GM18502 (cell line): Measurements from ENCODE around the gene MTERF4.

ENCODE experiments used
- ATAC-seq: cut with Tn5 transposase; IDR thresholded peaks from one replicate; pipeline ENCODE4 v1.9.1; 2021; ENCODE audit warnings: mild to moderate bottlenecking; ENCODE audit not compliant: unreplicated experiment, poor library complexity

The MTERF4 gene, protein sequence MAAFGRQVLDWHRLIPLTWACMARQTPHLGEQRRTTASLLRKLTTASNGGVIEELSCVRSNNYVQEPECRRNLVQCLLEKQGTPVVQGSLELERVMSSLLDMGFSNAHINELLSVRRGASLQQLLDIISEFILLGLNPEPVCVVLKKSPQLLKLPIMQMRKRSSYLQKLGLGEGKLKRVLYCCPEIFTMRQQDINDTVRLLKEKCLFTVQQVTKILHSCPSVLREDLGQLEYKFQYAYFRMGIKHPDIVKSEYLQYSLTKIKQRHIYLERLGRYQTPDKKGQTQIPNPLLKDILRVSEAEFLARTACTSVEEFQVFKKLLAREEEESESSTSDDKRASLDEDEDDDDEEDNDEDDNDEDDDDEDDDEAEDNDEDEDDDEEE

DNA sequence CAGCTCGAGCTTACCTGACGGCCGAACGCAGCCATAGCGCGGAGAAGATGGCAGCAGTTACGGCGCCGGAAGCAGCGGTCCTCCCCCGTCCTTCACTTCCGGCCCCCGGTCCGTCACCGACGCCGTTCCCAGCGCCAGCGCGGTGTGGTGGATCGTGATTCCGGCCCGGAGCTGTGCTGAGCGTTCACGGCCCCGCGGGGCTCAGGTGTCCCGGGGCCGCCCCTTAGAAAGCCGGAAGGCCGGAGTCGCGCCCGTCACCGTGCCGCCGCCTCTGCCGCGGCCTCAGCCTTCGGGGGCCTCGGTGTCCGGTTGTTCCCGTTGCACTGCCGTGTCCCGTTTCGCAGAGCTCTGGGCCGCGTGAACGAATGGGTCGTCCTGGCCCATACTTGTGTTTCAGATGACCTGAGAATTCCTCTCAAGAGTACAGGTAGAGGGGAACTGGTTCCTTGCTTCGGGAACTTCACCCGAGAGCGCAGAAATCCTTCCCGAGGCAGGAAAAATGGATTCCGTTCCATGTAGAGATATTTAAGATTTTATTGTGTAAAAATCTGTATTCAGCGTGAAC lies at the start of gene MTERF4:
MTERF4 (minus strand) TSS at position 49 of the 565 bp plus-strand sequence; CDS start at position 35, 14 bp downstream.
- ATAC-seq, result peak; percentile 85

DNA sequence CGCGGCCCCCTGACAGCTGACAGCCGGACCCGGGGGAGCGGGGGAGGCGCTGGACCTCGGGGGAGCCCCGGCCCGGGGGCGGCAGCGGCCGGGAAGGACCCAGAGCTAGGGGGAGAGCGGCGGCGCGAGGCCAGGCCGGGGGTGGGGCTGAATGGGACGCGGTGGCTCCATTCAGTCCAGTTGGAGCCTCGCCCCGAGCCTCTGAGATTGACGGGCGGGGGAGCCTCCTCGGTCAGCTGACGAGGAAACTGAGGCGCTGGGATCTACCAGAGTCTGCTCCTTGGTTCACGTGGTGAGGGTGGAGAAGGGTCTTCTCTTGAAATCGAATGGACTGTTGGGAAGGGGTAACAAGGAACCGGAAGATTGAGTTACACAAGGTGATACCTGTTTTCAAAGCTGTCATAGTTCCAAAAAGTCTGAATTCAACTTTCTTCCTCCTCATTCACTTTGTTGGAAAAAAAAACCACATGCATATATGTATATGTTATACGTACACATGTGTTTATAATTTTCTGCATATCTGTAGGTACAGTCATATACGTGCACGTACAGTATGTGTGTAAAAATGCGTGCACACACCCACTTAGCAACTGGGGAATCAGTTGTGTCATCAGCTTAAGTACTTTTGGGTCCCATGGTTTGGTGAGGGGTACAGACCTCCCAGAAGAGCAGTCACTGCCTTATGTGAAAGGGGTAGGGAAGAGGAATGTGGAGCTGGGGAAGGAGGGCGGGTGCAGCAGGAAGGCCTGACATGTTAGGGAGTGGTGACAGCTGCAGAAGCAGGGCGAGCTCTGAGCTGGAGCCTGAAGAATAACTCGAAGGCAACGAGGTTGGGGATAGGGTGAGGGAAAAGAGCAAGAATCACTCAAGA lies 48.8 kb upstream of the MTERF4 start:
- ATAC-seq, result no peak

DNA sequence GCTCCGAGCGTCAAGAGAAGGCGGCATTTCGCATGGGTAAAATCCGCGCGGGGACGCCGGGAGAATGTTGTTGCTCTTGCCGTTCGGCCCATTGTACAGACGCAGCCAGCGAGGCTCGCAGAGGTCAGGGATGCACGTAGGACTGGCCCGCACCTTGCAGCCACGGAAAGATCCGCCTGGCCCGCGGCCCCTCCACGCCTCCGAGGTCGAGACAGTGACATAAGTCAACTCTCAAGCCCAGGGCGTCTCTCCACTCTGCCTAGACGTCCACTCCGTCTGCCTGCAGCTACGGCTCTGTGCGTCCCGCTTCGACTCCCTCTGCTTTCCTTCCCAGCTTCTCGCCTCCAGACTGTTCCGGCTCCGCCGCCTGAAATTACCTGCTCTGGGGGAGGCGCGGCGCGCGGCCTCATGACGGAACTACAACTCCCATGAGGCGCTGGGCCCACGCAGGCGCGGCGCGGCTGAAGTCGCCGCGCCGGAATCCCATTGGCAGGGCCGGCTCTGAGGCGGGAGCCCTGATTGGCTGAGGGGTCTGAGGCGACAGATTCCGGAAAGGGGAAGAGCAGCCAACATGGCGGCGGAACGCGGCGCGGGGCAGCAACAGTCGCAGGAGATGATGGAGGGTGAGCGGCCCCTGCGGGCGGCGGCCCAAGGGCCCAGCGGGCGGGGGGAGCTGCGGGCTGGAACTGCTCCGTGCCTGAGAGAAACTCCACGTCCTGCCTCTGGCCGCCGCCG lies 48.0 kb upstream of the MTERF4 start, which contains the start of gene PPP1R7:
PPP1R7 (plus strand) TSS at position 543 of the 735 bp plus-strand sequence; CDS start at position 572, 29 bp downstream.
- peak; percentile 77 for ATAC-seq

DNA sequence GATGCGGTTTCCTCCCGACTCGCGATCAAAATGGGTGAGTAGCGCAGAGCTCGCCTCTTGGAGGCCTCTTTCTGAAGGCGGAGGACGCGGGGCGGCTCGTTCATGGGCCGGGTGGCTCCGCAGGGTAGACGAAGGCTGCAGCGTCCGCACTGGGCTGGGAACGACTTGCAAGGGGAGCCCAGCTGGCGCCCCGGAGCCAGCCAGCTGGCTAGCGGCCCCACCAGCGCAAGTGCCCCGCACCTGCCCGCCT lies 47.5 kb upstream of the MTERF4 start:
- ATAC-seq, result peak; percentile 16

DNA sequence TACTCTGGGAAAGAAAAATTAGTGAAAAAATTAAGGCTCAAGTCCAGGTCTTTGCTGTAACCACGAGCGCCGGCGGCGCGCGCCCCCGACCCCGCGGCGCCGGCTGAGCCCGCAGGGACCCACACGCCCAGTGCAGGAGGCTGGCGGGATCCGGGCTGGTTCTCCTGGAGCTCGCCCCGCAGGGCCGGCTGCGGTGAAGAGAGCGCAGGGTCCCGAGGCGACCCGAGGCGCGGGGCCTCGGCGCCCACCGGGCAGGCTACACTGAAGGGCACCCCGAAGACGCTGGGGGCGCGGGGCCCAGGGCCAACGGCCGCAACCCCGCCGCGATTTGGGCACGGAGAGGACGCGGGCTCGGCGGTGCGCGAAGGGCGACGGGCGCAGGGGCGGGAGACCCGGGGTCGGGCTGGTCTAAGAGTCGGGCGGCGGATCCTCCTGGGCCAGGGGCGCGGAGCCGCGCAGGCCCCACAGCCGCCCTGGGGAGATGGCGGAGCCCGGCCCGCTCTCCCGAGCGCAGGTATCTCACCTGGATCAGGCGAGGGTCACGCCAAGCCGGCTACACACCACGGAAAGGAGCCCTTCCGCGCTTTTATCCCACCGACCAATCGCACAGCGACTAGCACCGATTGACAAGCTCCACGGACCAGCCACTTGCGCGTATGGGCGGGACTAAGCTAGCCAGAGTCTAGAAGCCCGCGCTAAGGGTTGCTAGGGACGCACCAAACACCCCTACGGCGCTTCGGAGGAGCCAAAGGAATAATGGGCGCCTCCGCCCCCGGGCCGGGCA lies 47.0 kb upstream of the MTERF4 start, which contains the start of gene PASK:
PASK (minus strand) TSS at position 582 of the 784 bp plus-strand sequence. CDS start 6,440 bp downstream, outside the sequence.
- ATAC-seq, result peak; percentile 70

DNA sequence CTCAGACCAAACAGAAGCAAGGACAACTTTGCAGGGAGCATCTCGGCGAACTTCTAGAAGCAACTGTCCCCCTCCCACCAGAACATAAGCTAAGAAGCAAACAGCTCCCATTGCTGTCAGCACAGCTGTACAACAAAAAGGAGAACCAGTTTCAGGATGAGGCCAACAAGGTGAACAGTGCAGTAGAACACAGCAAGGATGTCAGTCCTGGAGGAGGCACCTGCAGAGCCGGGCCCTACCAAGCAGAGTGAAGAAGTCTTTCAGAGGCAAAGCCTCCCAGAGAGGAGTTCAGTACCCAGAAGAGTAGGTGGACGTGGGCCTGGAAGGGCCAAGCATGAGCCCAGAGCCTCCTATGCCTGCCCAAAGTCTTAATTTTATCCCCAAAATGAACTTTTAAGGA lies 46.2 kb upstream of the MTERF4 start:
- ATAC-seq, result no peak

DNA sequence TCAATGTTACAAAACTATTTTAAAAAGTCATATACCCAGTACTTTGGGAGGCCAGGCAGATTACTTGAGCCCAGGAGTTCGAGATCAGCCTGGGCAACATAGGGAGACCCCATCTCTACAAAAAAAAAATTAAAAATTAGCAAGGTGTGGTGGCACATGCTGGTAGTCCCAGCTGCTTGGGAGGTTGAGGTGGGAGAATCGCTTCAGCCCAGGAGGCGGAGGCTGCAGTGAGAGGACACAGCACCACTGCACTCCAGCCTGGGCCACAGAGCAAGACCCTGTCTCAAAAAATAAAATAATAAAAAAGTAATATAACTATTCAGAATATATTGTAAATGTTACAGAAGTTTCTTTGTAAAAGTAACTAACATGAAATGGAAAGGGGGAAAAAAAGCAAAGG lies 45.2 kb upstream of the MTERF4 start:
- no peak for ATAC-seq

DNA sequence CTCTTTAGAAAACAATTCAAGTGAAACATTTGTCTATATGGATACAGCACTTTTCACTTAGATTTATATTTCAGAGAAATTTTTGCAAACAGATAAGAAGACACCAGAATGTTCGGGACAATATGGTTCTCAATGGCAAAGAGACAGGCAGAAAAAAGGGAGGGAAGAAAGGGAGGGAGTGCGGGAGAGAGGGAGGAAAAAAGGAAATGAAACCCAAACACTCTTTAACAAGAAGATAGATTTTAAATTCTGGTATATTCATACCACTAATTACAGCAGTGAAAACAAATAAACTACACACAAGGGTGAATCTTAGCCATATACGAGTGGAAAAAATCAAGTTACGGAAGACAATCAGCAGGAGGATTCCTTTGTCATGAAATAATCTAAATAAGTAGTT lies 44.2 kb upstream of the MTERF4 start:
- no peak for ATAC-seq

DNA sequence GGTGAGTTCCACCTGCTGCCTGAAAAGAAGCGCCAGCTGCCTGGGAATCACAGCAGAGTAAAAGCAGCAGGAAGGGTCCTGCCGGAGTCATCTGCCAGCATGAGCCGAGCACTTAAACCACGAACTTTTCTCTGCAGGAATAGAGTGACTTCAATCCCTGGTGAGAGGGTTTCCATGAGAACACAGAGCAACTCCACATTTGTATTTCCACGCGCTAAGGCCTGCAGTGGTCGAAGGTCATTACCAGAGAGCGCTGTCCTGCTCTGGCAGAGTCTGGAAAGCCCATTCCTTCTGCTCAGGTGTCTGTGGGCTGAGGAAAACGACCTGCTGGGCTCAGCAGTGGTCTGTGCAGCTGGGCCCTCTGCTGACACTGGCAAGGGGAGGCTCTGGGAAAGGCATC lies 40.5 kb upstream of the MTERF4 start:
- no peak for ATAC-seq

DNA sequence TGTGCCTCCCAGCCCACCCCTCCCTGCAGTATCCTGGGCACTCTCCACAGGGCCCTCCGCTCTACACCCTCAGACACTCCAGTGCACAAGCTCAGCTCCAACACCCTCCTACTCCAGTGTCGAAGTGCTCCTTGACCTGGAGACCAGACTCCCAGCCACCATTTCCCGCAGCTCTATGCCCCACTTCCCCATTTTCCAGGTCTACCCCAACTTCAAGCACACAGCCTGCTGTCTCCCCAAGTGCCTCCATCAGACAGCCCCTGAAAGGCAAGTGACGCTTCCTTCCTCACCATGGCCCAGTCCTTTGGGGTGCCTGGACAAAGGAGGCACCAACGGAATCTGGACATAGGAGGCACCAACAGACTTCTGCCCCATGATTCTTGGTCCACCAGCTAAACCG lies 40.0 kb upstream of the MTERF4 start:
- no peak for ATAC-seq

DNA sequence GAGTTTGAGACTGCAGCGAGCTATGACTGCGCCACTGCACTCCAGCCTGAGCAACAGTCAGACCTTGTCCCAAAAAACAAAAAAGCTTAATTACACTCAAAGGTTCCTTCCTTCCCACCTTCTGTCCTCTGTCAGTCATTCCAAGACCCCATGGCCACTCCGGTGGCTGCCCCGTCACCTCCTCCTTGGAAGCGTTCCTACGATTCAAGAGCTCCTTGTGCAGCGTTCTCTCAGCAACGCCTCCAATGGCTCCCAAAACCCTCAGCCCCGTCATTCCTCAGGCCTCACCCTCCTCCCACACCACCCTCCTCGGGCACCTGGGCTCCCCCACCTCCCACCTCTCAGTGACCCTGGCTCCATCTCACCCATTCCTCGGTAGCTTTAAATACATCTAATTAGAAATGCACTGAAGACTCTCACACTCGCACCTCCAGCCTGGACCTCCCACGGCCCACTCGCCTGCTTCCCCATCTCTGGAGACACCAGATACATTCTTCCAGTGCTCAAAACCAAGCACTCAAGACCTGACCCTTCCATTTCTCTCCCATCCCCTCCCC lies 39.2 kb upstream of the MTERF4 start:
- no peak for ATAC-seq

DNA sequence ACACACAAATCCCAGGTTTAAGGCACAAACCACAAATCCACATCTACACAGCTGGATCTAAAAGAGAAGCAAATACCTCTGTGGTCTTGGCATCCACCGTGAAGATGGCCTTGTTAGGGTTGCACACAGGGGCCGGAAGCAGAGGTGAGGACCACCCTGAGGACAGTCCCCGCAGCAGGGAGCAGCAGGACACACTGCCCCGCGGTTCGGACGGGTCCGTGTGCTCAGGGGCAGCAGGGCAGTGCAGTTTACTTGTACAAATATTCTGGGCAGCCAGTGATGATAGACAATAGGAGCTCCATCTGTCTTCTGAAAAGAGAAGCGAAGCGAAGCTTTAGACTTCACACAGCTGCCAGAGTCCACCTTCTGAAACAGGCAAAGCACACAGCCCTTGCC lies 38.4 kb upstream of the MTERF4 start:
- no peak for ATAC-seq

DNA sequence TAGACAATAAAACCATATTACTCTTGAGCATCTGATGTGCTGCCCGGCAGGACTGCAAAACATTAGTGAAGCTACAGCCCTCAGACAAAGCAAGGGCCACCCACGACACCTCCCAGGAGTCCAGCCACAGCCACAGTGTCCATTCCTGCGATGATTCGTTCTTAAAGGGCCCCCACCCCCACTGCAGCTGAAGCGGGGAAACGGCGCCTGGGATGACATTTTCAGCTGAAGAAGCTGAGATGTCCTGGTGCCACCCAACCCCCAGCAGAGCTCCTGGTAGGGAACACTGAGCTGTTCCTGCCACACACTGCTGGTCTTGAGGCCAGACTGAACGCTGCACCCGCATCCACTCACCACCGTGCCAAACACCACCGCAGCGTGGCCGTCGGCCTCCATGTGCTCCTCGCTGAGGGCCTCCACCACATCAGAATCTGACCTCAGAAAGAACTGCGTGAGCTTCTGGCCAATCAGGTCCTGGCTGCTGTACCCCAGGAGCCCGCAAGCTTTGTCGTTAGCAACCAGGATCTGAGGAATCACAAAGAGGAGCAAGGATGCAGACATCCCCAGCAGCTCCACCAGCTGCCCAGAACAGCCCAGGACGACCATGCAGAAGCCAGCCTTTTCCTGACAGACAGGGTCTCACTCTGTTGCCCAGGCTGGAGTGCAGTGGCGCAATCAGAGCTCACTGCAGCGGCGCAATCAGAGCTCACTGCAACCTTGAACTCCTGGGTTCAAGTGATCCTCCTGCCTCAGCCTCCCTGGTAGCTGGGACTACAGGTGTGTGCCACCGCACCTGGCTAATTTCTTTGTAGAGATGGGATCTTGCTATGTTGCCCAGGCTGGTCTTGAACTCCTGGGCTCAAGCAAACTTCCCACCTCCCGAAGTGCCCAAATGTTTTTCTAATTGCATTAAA lies 37.7 kb upstream of the MTERF4 start:
- no peak for ATAC-seq

DNA sequence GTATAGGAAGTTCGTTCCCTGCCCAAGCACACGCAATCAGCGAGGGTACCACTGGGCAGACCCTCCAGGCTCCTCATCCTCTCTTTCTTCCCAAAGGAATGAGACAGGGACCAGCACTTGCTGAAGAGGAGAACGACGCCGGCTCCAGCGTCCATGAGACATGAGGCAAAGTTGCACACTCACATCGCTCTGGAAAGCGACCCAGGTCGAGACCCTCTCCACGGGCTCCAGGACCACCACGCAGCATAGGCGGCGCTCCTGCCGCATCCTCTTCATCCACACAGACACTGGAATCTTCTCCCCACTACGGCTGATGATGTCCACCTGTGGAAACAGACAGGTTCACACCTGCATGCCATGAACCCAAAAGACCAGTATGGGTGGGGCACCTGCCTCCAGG lies 36.4 kb upstream of the MTERF4 start:
- ATAC-seq, result no peak

DNA sequence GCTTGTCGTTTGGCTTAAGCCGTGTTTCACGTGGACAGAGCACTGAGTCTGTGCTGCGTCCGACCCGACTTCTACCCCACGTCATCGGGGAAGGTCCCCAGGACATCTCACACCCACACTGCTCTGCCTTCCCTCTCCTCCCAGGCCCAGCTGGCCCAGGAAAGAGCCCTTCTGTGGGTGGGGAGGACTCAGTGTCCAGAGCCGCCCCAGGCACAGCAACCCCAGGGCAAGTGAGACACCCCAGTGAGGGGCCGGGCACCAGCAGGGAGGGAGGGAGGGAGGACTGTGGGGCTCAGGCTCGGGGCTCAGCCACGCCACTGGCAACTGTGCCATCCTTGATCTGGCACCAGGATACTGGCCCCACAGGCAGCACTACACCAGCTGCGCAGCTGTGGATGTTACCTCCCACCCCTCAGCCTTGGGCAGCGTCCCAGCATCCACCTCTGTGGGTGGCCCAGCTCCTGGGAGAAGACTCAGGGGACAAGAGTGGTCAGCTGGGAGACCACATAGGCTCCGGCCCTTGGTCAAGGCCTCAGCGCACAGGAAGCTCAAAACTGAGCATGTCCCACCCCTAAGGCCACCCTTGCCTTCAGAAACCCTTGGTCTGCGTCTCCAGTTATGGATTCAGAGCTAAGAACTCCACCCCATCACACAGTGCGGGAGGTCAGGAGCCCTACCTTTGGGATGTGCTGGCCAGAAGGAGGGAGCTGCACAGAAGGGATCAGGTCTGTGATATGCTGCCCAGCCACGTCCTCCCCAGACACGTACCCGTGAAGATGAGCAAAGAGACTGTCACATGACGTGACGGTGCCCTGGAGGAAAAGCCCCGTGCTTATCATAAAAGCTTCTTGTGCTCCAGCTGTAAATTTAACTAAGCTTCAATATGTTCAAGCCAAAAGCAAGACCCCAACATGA lies 35.4 kb upstream of the MTERF4 start:
- ATAC-seq, result no peak

DNA sequence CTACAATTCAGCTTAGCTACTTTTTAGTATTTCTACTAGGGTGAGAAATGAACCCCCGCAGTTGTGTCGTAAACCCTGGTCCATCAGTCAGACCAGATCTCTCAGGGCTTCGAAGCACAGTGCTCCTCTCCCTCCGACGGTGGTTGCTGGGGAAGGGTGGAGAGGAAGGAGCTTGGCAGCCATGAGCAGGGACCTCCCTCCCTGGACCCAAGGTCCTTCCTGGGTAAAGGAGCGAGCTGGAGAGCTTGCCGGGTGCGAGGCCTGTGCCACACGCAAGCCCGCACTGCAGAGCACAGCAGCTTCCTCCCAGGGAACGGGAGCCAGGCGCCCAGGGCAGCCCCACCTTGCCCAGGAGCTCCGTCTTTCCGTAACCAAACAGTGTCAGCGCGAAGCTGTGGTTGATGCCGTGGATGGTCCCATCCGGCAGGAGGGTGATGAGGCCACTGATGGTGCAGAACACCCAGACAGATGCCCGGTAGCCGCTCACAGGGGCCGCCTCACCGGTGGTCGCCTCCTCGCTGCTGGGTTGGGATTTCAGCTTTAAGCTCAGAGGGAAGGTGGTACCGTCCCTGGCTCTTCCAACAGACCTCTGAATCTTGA lies 34.7 kb upstream of the MTERF4 start:
- ATAC-seq, result no peak

DNA sequence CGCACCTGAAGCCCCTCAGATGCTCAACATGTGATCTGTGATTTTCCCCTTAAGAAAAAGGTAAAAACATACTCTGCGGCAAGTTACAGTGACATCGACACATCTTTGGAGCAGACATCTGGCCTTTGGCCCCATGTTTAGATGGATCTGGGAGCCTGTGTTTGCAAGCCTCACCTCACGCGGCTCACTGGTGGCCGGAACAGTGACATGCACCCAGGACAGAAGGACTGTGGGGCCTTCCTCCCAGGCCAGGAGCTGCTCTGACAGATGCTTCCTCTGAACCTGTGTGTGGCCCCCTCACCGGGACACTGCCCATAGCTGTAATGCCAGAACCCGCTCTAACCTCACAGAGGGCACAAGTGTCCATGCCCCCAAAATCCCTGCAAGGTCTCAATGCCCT lies 34.1 kb upstream of the MTERF4 start:
- no peak for ATAC-seq
